Muscle layer of colon (tissue), 2 donors: ENCODE measurements around the gene COPE.

Experiments
- H3K27ac ChIP-seq: one replicate; pipeline ENCODE4 v1.7.0; 2013; ENCODE audit warnings: low read depth, mild to moderate bottlenecking, low read length, moderate library complexity
- H3K27me3 ChIP-seq, 2 donors: one replicate each; pipeline ENCODE4 v1.7.0; 2013; ENCODE audit warnings: low read length in 2 of 2, mild to moderate bottlenecking in 2 of 2; ENCODE audit not compliant: insufficient read depth in 2 of 2, control insufficient read depth in 1 of 2
- H3K36me3 ChIP-seq: one replicate; pipeline ENCODE4 v1.7.0; 2013; ENCODE audit warnings: mild to moderate bottlenecking, low read length; ENCODE audit not compliant: insufficient read depth
- H3K4me1 ChIP-seq: one replicate; pipeline ENCODE4 v1.7.0; 2013; ENCODE audit warnings: mild to moderate bottlenecking, low read length; ENCODE audit not compliant: insufficient read depth
- H3K4me3 ChIP-seq, 2 donors: one replicate each; pipeline ENCODE4 v1.7.0; 2013; ENCODE audit warnings: low read length in 2 of 2, low read depth in 1 of 2, mild to moderate bottlenecking in 1 of 2, moderate library complexity in 1 of 2
- H3K9ac ChIP-seq: one replicate; pipeline ENCODE4 v1.7.0; 2013; ENCODE audit warnings: low read length
- H3K9me3 ChIP-seq: one replicate; pipeline ENCODE4 v1.7.0; 2013; ENCODE audit warnings: mild to moderate bottlenecking, low read length
- donor health status: abdominal sarcoma.
- donor health status: Adenocarcinoma of cecum.

Gene COPE

GRCh38 chr19:18860725-18861124 is 58.5 kb downstream of the COPE start:
- Histone ChIP-seq H3K9ac (no peak overlapping the region), H3K36me3 (peaks cover 92% of the 10 kb centered on the region), H3K9me3 (no peaks in the 10 kb centered on the region), H3K27ac (no peak overlapping the region), H3K27me3 (no peaks in the 10 kb centered on the region), H3K4me3 (no peak overlapping the region), H3K4me1 (no peaks in the 10 kb centered on the region)

DNA sequence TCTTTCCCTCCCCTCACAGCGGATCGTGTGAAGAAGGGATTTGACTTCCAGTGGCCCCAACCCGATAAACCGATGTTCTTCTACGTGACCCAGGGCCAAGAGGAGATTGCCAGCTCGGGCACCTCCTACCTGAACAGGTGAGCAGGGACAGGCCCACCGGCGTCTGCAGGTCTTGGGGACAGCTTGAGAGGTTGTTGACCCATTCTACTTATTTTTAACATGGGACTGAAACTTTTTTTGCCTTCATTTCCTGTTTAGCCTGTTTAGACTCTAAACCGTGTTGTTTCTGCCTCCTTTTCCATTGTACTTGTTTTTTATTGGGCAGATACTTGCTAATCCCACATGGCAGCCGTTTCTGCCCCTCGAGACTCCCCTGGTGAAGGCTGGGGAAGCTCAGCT is 58.9 kb downstream of the COPE start:
- Histone ChIP-seq H3K9ac (no peak overlapping the region), H3K4me1 (no peaks in the 10 kb centered on the region), H3K36me3 (peaks cover 92% of the 10 kb centered on the region), H3K27ac (no peak overlapping the region), H3K27me3 (no peaks in the 10 kb centered on the region), H3K4me3 (no peak overlapping the region), H3K9me3 (no peaks in the 10 kb centered on the region)

GRCh38 chr19:18859676-18860301 is 59.4 kb downstream of the COPE start:
- Histone ChIP-seq H3K4me3 (no peak overlapping the region), H3K9me3 (no peaks in the 10 kb centered on the region), H3K27me3 (no peaks in the 10 kb centered on the region), H3K4me1 (no peaks in the 10 kb centered on the region), H3K27ac (no peak overlapping the region), H3K36me3 (peaks cover 92% of the 10 kb centered on the region), H3K9ac (no peak overlapping the region)

DNA sequence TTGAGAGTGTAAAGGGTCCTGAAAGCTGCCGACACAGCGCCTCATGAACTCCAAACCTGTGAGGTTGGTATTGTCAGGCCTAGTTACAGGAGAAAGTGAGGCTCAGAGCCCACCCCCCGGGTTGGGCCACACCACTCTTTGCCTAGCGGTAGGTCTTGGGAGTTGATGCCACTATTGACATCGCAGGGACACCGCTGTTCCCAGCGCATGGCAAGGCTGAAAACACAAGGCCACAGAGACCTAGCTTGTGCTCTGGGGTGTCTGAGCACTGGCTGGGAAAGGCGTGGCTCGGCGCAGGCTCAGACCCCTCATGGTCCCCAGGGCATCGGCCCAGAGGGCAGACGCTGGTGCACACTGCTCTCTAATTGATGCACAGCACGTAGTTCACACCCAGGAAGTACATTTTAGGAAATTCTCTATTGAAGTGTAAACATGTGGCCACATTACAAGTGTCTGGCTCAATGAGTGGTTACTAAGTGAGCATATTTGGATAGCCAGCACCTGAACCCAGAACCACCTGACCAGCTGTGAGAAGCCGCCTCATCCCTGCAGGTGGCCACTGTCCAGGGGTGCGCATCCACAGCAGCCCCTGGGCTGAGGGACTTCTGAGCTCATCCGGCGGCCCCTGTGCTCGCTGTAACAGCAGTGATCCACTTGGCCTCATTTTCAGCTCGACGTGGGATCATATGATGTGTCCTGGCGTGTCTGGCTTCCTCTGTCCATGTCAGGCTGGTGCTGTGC is 60.1 kb downstream of the COPE start:
- Histone ChIP-seq H3K9ac (no peak overlapping the region), H3K27me3 (no peaks in the 10 kb centered on the region), H3K4me1 (no peaks in the 10 kb centered on the region), H3K4me3 (no peak overlapping the region), H3K36me3 (peaks cover 96% of the 10 kb centered on the region), H3K9me3 (no peaks in the 10 kb centered on the region), H3K27ac (no peak overlapping the region)

DNA sequence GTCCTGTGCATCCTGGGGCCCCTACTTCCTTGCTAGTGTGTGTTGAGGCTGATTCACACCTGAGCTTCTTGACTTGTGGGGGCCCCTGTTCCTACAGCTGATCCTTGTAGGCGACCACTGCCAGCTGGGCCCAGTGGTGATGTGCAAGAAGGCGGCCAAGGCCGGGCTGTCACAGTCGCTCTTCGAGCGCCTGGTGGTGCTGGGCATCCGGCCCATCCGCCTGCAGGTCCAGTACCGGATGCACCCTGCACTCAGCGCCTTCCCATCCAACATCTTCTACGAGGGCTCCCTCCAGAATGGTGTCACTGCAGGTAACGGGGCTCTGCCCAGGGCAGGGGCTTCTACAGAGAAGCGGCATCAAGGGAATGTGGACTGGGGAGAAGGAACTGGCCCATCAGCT is 62.0 kb downstream of the COPE start:
- H3K9me3 ChIP-seq: no peaks in the 10 kb centered on the region
- H3K9ac ChIP-seq: no peak overlapping the region
- no peaks in the 10 kb centered on the region for H3K27me3 ChIP-seq
- H3K27ac ChIP-seq: no peak overlapping the region
- H3K4me3 ChIP-seq: no peak overlapping the region
- no peaks in the 10 kb centered on the region for H3K4me1 ChIP-seq
- H3K36me3 ChIP-seq: peaks cover 92% of the 10 kb centered on the region

- no peak overlapping the region for H3K9ac ChIP-seq
- H3K4me1 ChIP-seq: no peaks in the 10 kb centered on the region
- H3K27ac ChIP-seq: no peak overlapping the region
- no peaks in the 10 kb centered on the region for H3K27me3 ChIP-seq
- H3K36me3 ChIP-seq: peaks cover 92% of the 10 kb centered on the region
- no peaks in the 10 kb centered on the region for H3K9me3 ChIP-seq
- H3K4me3 ChIP-seq: no peak overlapping the region
Observed at GRCh38 chr19:18856385-18857126, 62.6 kb downstream of the COPE start.

DNA sequence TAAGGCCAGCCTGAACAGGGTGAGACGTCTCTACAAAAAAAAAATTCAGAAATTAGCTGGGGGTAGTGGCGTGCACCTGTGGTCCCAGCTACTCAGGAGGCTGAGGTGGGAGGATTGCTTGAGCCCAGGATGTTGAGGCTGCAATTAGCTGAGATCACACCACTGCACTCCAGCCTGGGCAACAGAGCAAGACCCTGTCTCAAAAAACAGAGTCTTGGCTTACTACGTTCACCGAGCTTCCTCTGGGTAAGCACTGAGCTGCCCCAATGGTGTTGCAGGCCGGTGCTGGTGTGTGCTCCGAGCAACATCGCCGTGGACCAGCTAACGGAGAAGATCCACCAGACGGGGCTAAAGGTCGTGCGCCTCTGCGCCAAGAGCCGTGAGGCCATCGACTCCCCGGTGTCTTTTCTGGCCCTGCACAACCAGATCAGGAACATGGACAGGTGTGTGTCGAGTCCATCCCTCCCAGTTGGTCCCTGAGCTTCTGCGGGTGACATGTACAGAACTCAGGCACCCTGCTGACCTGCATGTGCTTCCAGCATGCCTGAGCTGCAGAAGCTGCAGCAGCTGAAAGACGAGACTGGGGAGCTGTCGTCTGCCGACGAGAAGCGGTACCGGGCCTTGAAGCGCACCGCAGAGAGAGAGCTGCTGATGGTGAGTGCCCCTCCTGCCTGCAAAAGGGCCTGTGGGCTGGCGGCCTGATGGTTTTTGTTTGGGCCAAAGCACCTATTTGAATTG is 63.4 kb downstream of the COPE start:
- Histone ChIP-seq H3K27ac (no peak overlapping the region), H3K27me3 (no peaks in the 10 kb centered on the region), H3K4me1 (peaks cover 5% of the 10 kb centered on the region), H3K36me3 (peaks cover 92% of the 10 kb centered on the region), H3K9me3 (no peaks in the 10 kb centered on the region), H3K4me3 (no peak overlapping the region), H3K9ac (no peak overlapping the region)

GRCh38 chr19:18854982-18855381 is 64.2 kb downstream of the COPE start:
- Histone ChIP-seq H3K4me1 (peaks cover 13% of the 10 kb centered on the region), H3K9ac (no peak overlapping the region), H3K4me3 (no peak overlapping the region), H3K36me3 (peaks cover 91% of the 10 kb centered on the region), H3K27me3 (no peaks in the 10 kb centered on the region), H3K27ac (no peak overlapping the region), H3K9me3 (no peaks in the 10 kb centered on the region)

DNA sequence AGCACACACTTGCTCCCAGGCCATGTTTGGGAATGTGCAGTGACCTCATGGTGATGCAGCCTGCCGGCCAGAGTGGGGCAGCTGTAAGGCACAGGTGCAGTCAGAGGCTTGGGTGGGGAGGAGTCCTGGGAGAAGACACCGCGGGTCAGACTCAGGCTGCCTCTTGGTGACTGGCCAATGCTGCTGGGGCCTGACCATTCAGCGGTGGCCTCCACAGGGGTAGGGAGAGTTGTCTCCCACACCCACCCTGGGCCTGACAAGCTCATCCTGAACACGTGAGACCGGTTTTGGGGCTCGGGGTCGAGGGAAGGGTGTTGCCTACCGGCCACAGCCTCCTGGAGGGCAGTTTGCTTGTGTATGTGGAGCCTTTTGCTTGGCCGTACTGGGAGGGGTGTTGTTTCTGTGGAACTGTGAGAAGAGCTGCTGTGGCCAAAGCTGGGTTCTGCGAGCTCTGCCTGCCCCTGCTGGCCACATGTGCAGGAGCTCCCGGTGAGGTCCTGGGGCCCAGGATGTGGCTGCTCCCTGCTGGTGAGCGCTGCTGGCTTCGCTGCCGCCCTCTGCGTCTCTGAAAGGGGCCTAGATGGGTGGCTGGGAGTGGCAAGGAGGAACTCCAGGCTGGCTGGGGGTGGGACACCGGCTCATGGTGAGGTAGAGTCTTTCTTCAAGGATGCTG is 65.3 kb downstream of the COPE start:
- H3K27me3 ChIP-seq: no peaks in the 10 kb centered on the region
- no peak overlapping the region for H3K27ac ChIP-seq
- no peak overlapping the region for H3K4me3 ChIP-seq
- H3K9ac ChIP-seq: no peak overlapping the region
- H3K4me1 ChIP-seq: peaks cover 24% of the 10 kb centered on the region
- no peaks in the 10 kb centered on the region for H3K9me3 ChIP-seq
- H3K36me3 ChIP-seq: peaks cover 80% of the 10 kb centered on the region

GRCh38 chr19:18852648-18853047 is 66.5 kb downstream of the COPE start:
- Histone ChIP-seq H3K36me3 (peaks cover 72% of the 10 kb centered on the region), H3K4me3 (no peak overlapping the region), H3K27me3 (no peaks in the 10 kb centered on the region), H3K27ac (no peak overlapping the region), H3K4me1 (peaks cover 36% of the 10 kb centered on the region), H3K9me3 (no peaks in the 10 kb centered on the region), H3K9ac (no peak overlapping the region)
